Endodermal cell (in vitro differentiated cells): ENCODE measurements around the gene SPTBN2. TPM values are rescaled to one million over a fixed set of nuclear protein-coding genes. Genes with fewer than 3 reads are reported as not detected.
"Not testable (repeated sequence)": the region's sequence is repeated elsewhere in the genome, so short reads cannot be mapped to it uniquely, and the experiment has no call there.

Experiments used
- DNase-seq: peaks from one replicate; pipeline ENCODE4 v3.0.0-alpha.2; 2017
- H3K27ac ChIP-seq: 2 replicates; pipeline ENCODE4 v1.5.1; 2013; ENCODE audit warnings: mild to moderate bottlenecking, low read depth, low read length, moderate library complexity
- H3K27me3 ChIP-seq: 2 replicates; pipeline ENCODE4 v1.6.1; 2013; ENCODE audit warnings: mild to moderate bottlenecking, low read length, moderate library complexity; ENCODE audit not compliant: insufficient read depth, control insufficient read depth, poor library complexity, severe bottlenecking
- H3K36me3 ChIP-seq: 2 replicates; pipeline ENCODE4 v1.7.0; 2013; ENCODE audit warnings: mild to moderate bottlenecking, low read length, moderate library complexity; ENCODE audit not compliant: control insufficient read depth, insufficient read depth
- H3K4me1 ChIP-seq: one replicate; pipeline ENCODE4 v1.7.0; 2013; ENCODE audit warnings: low read length; ENCODE audit not compliant: control insufficient read depth, insufficient read depth
- H3K4me3 ChIP-seq: 2 replicates; pipeline ENCODE4 v1.5.1; 2013; ENCODE audit warnings: mild to moderate bottlenecking, low read length, moderate library complexity
- H3K9ac ChIP-seq: 2 replicates; pipeline ENCODE4 v1.6.1; 2013; ENCODE audit warnings: mild to moderate bottlenecking, low read length, moderate library complexity; ENCODE audit not compliant: poor library complexity, severe bottlenecking; ENCODE audit errors: extremely low read depth
- H3K9me3 ChIP-seq: 2 replicates; pipeline ENCODE4 v1.6.1; 2013; ENCODE audit warnings: mild to moderate bottlenecking, low read length, moderate library complexity; ENCODE audit not compliant: control insufficient read depth
- H3K27ac Mint-ChIP-seq: 2 replicates; pipeline ENCODE4 v1.8.0; 2020; ENCODE audit warnings: mixed read lengths
- H3K27me3 Mint-ChIP-seq: 2 replicates; pipeline ENCODE4 v1.8.0; 2021; ENCODE audit warnings: mild to moderate bottlenecking, mixed read lengths; ENCODE audit not compliant: insufficient read depth
- H3K36me3 Mint-ChIP-seq: 2 replicates; pipeline ENCODE4 v1.8.0; 2020; ENCODE audit warnings: low read depth, mixed read lengths
- H3K4me1 Mint-ChIP-seq: 2 replicates; pipeline ENCODE4 v1.8.0; 2020; ENCODE audit warnings: mixed read lengths
- H3K4me3 Mint-ChIP-seq: 2 replicates; pipeline ENCODE4 v1.8.0; 2020; ENCODE audit warnings: mild to moderate bottlenecking, moderate library complexity, mixed read lengths
- H3K9me3 Mint-ChIP-seq: 2 replicates; pipeline ENCODE4 v1.8.0; 2020; ENCODE audit warnings: mild to moderate bottlenecking, mixed read lengths
- CTCF ChIP-seq: fragments of 200-600 bp; sonication (generic); conservative IDR thresholded peaks from 2 replicates; pipeline ENCODE4 v1.5.0; 2021; ENCODE audit warnings: antibody characterized with exemption, mild to moderate bottlenecking
- WGBS, 2 experiments: methylation state at CpG; one replicate each; pipeline versions ENCODE4 v1.1.5 to v1.1.7; 2013; ENCODE audit warnings: missing lambda C conversion rate in 2 of 2, mixed read lengths in 1 of 2; ENCODE audit not compliant: insufficient coverage in 1 of 2, insufficient read length in 1 of 2; 5-methylcytosine and 5-hydroxymethylcytosine counted together
- total RNA-seq, 2 donors: library from RNA; stranded (reverse); fragmentation: NEBNext Ultra II Directional in 1 of 2; extraction: Animal tissue kit (Norgen Biotek cat#: 25700) in 1 of 2; gene quantifications; 2 replicates in 1 of 2; 3 replicates in 1 of 2; pipeline ENCODE4 v1.2.1, GENCODE V29; 2021

Gene SPTBN2
- total RNA-seq, 2 donors from 2014 or later: 36.0 to 46.0 TPM

GRCh38 chr11:66725647-66726046 is 3.4 kb downstream of the SPTBN2 start:
- peaks cover 11% of the 10 kb centered on the region for H3K4me1 ChIP-seq
- Mint-ChIP-seq H3K4me3 (no peak overlapping the region), H3K9me3 (no peaks in the 10 kb centered on the region), H3K27ac (no peak overlapping the region), H3K4me1 (peaks cover 24% of the 10 kb centered on the region), H3K36me3 (no peaks in the 10 kb centered on the region), H3K27me3 (peaks cover 43% of the 10 kb centered on the region)
- TF ChIP-seq CTCF: no peak
- H3K4me3 ChIP-seq: no peak overlapping the region
- H3K36me3 ChIP-seq: peaks cover 4% of the 10 kb centered on the region
- no peak overlapping the region for H3K27ac ChIP-seq
- peaks cover 25% of the 10 kb centered on the region for H3K27me3 ChIP-seq
- H3K9me3 ChIP-seq: no peaks in the 10 kb centered on the region
- no peak for DNase-seq
- 78 to 84% methylated on average over 10 of the region's 10 CpGs for WGBS, 2 experiments
- no peak overlapping the region for H3K9ac ChIP-seq

GRCh38 chr11:66725114-66725513 is 3.9 kb downstream of the SPTBN2 start:
- peaks cover 6% of the 10 kb centered on the region for H3K36me3 ChIP-seq
- H3K36me3 Mint-ChIP-seq: no peaks in the 10 kb centered on the region
- no peak overlapping the region for H3K4me3 ChIP-seq
- peaks cover 38% of the 10 kb centered on the region for H3K27me3 Mint-ChIP-seq
- H3K9ac ChIP-seq: no peak overlapping the region
- H3K27ac ChIP-seq: no peak overlapping the region
- DNase-seq: no peak
- no peak overlapping the region for H3K27ac Mint-ChIP-seq
- H3K4me3 Mint-ChIP-seq: no peak overlapping the region
- peaks cover 24% of the 10 kb centered on the region for H3K4me1 Mint-ChIP-seq
- WGBS, 2 experiments: 97 to 100% methylated on average over 1 of the region's 1 CpG
- H3K9me3 ChIP-seq: no peaks in the 10 kb centered on the region
- peaks cover 11% of the 10 kb centered on the region for H3K4me1 ChIP-seq
- TF ChIP-seq CTCF: no peak
- H3K27me3 ChIP-seq: peaks cover 25% of the 10 kb centered on the region
- no peaks in the 10 kb centered on the region for H3K9me3 Mint-ChIP-seq

- not testable (repeated sequence) for H3K9ac ChIP-seq, H3K9me3 ChIP-seq, H3K4me3 ChIP-seq, DNase-seq, H3K4me3 Mint-ChIP-seq, H3K36me3 Mint-ChIP-seq, H3K9me3 Mint-ChIP-seq, H3K27ac Mint-ChIP-seq, H3K27ac ChIP-seq
- Mint-ChIP-seq H3K27me3 (peaks cover 30% of the 10 kb centered on the region), H3K4me1 (peaks cover 24% of the 10 kb centered on the region)
- Histone ChIP-seq H3K4me1 (peaks cover 11% of the 10 kb centered on the region), H3K27me3 (peaks cover 17% of the 10 kb centered on the region), H3K36me3 (peaks cover 13% of the 10 kb centered on the region)
- WGBS, 2 experiments: 92 to 100% methylated on average over 3 to 5 of the region's 5 CpGs
Measured at GRCh38 chr11:66724167-66724566, 4.8 kb downstream of the SPTBN2 start.

GRCh38 chr11:66723693-66724092 is 5.3 kb downstream of the SPTBN2 start:
- Mint-ChIP-seq H3K9me3 (no peaks in the 10 kb centered on the region), H3K4me3 (no peak overlapping the region), H3K4me1 (peaks cover 22% of the 10 kb centered on the region), H3K27ac (no peak overlapping the region), H3K36me3 (no peaks in the 10 kb centered on the region), H3K27me3 (peaks cover 25% of the 10 kb centered on the region)
- H3K4me3 ChIP-seq: no peak overlapping the region
- TF ChIP-seq CTCF: no peak
- 94 to 95% methylated on average over 5 of the region's 5 CpGs for WGBS, 2 experiments
- no peak overlapping the region for H3K27ac ChIP-seq
- no peaks in the 10 kb centered on the region for H3K9me3 ChIP-seq
- no peak overlapping the region for H3K9ac ChIP-seq
- peaks cover 16% of the 10 kb centered on the region for H3K36me3 ChIP-seq
- DNase-seq: no peak
- peaks cover 11% of the 10 kb centered on the region for H3K4me1 ChIP-seq
- peaks cover 13% of the 10 kb centered on the region for H3K27me3 ChIP-seq
